HCT116 (cell line): Measurements from ENCODE around the gene ARL2. TPM values are rescaled to one million over a fixed set of nuclear protein-coding genes. Genes with fewer than 3 reads are reported as not detected.

ENCODE experiments used
- ATAC-seq: fragments of 200-7000 bp; cut with Tn5 transposase; 2 replicates; pipeline ENCODE4 v1.9.1; 2020; ENCODE audit warnings: mild to moderate bottlenecking, moderate library complexity
- Bru-seq: library from RNA; stranded (reverse); fragments of 400-500 nt; gene quantifications from one replicate; lab custom pipeline; 2021; lab: Mats Ljungman, UMichigan
- BruChase-seq, 2 experiments: library from RNA; stranded (reverse); fragments of 400-500 nt; gene quantifications; one replicate each; lab custom pipeline; 2021; lab: Mats Ljungman, UMichigan
- BruUV-seq: library from RNA; stranded (reverse); fragments of 400-500 nt; replicated peaks from 2 replicates; lab custom pipeline; 2021; lab: Mats Ljungman, UMichigan
- CTCF ChIA-PET: fragments of 300-600 bp; sonication (Branson Sonifier 250); formaldehyde crosslinking; loops from one replicate; lab custom pipeline; 2021; ENCODE audit warnings: antibody characterized with exemption; lab: Charles Lee
- POLR2A ChIA-PET: fragments of 300-600, 350-600 bp; sonication (Branson Sonifier 250); formaldehyde crosslinking; loops from one replicate; lab custom pipeline; 2021; ENCODE audit warnings: antibody characterized with exemption; lab: Charles Lee
- RAD21 ChIA-PET, 2 experiments: fragments of 300-600 bp; sonication (Branson Sonifier 250); formaldehyde crosslinking; loops; one replicate each; lab custom pipeline; 2023; ENCODE audit warnings: low total read pairs in 2 of 2; ENCODE audit not compliant: uncharacterized antibody in 2 of 2, unreplicated experiment in 2 of 2, low non-redundant PET in 1 of 2; lab: Charles Lee
- DNase-seq: peaks from one replicate; pipeline ENCODE4 v3.0.0-alpha.2; 2010; ENCODE audit warnings: low read depth, low spot score
- H2AFZ ChIP-seq: fragments of 200-600 bp; shearing (Covaris generic), sonication (generic); 2 replicates; pipeline ENCODE4 v1.6.1; 2017; ENCODE audit warnings: low read depth, mixed run types, mixed read lengths, antibody characterized with exemption, low read length; ENCODE audit not compliant: poor library complexity, severe bottlenecking
- H3K27ac ChIP-seq: 2 replicates; pipeline ENCODE4 v1.5.1; 2012; ENCODE audit warnings: low read depth, low read length
- H3K27me3 ChIP-seq: fragments of 200-600 bp; sonication (generic); 2 replicates; pipeline ENCODE4 v1.6.1; 2016; ENCODE audit warnings: mixed run types, low read length, mixed read lengths; ENCODE audit not compliant: insufficient read depth
- H3K36me3 ChIP-seq, 2 experiments: fragments of 200-500 bp in 1 of 2; fragments of 200-600 bp in 1 of 2; sonication (Bioruptor generic) in 1 of 2; sonication (generic) in 1 of 2; 2 replicates each; pipeline versions ENCODE4 v1.5.1 to v1.6.1; 2014 to 2016; ENCODE audit warnings: low read length in 2 of 2, inconsistent platforms in 1 of 2, mixed read lengths in 1 of 2, mixed run types in 1 of 2; ENCODE audit not compliant: insufficient read depth in 2 of 2, control insufficient read depth in 1 of 2
- H3K4me1 ChIP-seq, 2 experiments: fragments of 200-600 bp in 1 of 2; sonication (generic) in 1 of 2; 2 replicates each; pipeline versions ENCODE4 v1.5.1 to v1.6.1; 2012 to 2017; ENCODE audit warnings: low read length in 2 of 2, inconsistent platforms in 1 of 2, mild to moderate bottlenecking in 1 of 2, mixed read lengths in 1 of 2, mixed run types in 1 of 2, moderate library complexity in 1 of 2; ENCODE audit not compliant: insufficient read depth in 2 of 2, control insufficient read depth in 1 of 2
- H3K4me2 ChIP-seq: fragments of 200-600 bp; sonication (generic); 2 replicates; pipeline ENCODE4 v1.6.1; 2017; ENCODE audit warnings: mixed run types, low read length, mixed read lengths
- H3K4me3 ChIP-seq, 2 experiments: fragments of 200-600 bp in 1 of 2; sonication (generic) in 1 of 2; replicated peaks in 1 of 2; 2 replicates each; pipeline ENCODE4 v1.5.1; 2011 to 2016; ENCODE audit warnings: low read length in 2 of 2, control low read depth in 1 of 2, low read depth in 1 of 2, mild to moderate bottlenecking in 1 of 2, mixed read lengths in 1 of 2, mixed run types in 1 of 2
- H3K79me2 ChIP-seq: fragments of 200-600 bp; sonication (generic); 2 replicates; pipeline ENCODE4 v1.6.1; 2017; ENCODE audit warnings: mild to moderate bottlenecking, mixed run types, low read length, moderate library complexity, mixed read lengths; ENCODE audit not compliant: insufficient read depth
- H3K9ac ChIP-seq: fragments of 200-600 bp; sonication (generic); 2 replicates; pipeline ENCODE4 v1.6.1; 2016; ENCODE audit warnings: low read length, mixed read lengths
- H3K9me2 ChIP-seq: fragments of 200-600 bp; sonication (generic), shearing (Covaris generic); 2 replicates; pipeline ENCODE4 v1.6.1; 2017; ENCODE audit warnings: mixed run types, mild to moderate bottlenecking, moderate library complexity; ENCODE audit not compliant: insufficient read depth
- H3K9me3 ChIP-seq, 2 experiments: fragments of 200-500 bp in 1 of 2; fragments of 200-600 bp in 1 of 2; sonication (Bioruptor generic) in 1 of 2; sonication (generic) in 1 of 2; 2 replicates each; pipeline ENCODE4 v1.6.1; 2014 to 2017; ENCODE audit warnings: low read length in 2 of 2, mixed read lengths in 2 of 2, inconsistent platforms in 1 of 2, low read depth in 1 of 2, mild to moderate bottlenecking in 1 of 2, mixed run types in 1 of 2, moderate library complexity in 1 of 2; ENCODE audit not compliant: control insufficient read depth in 1 of 2, insufficient read depth in 1 of 2
- H4K20me1 ChIP-seq: fragments of 200-600 bp; sonication (generic), shearing (Covaris generic); 2 replicates; pipeline ENCODE4 v1.6.1; 2017; ENCODE audit warnings: mixed run types, mild to moderate bottlenecking, moderate library complexity; ENCODE audit not compliant: insufficient read depth
- CBX3 ChIP-seq: IDR thresholded peaks from 2 replicates; pipeline ENCODE4 v1.6.1; 2012; ENCODE audit warnings: low read depth
- CEBPB ChIP-seq: IDR thresholded peaks from 2 replicates; pipeline ENCODE4 v1.6.1; 2012; ENCODE audit warnings: low read depth
- EGR1 ChIP-seq: IDR thresholded peaks from 2 replicates; pipeline ENCODE4 v1.6.1; 2012; ENCODE audit warnings: low read depth
- ELF1 ChIP-seq: IDR thresholded peaks from 2 replicates; pipeline ENCODE4 v1.6.1; 2012; ENCODE audit warnings: low read depth, borderline replicate concordance
- FOSL1 ChIP-seq: IDR thresholded peaks from 2 replicates; pipeline ENCODE4 v1.6.1; 2012; ENCODE audit warnings: low read depth
- JUND ChIP-seq: IDR thresholded peaks from 2 replicates; pipeline ENCODE4 v1.6.1; 2012
- POLR2A ChIP-seq: IDR thresholded peaks from 2 replicates; pipeline ENCODE4 v1.7.0; 2011; ENCODE audit warnings: borderline replicate concordance; ENCODE audit not compliant: insufficient read depth, insufficient read length; ENCODE audit errors: extremely low read depth
- POLR2AphosphoS5 ChIP-seq: IDR thresholded peaks from 2 replicates; pipeline ENCODE4 v1.6.1; 2011; ENCODE audit warnings: mild to moderate bottlenecking, low read depth, low read length, moderate library complexity
- SRF ChIP-seq: IDR thresholded peaks from 2 replicates; pipeline ENCODE4 v1.6.1; 2012; ENCODE audit warnings: low read depth
- TCF7L2 ChIP-seq: IDR thresholded peaks from 2 replicates; pipeline ENCODE4 v1.7.0; 2011; ENCODE audit warnings: borderline replicate concordance, inconsistent platforms; ENCODE audit not compliant: insufficient read depth, insufficient read length; ENCODE audit errors: extremely low read depth
- YY1 ChIP-seq: IDR thresholded peaks from 2 replicates; pipeline ENCODE4 v1.6.1; 2011; ENCODE audit warnings: low read length, low read depth, moderate library complexity, mild to moderate bottlenecking; ENCODE audit not compliant: insufficient replicate concordance; ENCODE audit errors: extremely low read depth
- ZFX ChIP-seq: fragments of 450-650 bp; IDR thresholded peaks from 2 replicates; pipeline ENCODE4 v1.6.1; 2017
- intact Hi-C: fragments of 100-400 bp; cut with micrococcal nuclease; formaldehyde crosslinking; loops from 2 replicates; pipeline ENCODE4 v1.10.0; 2022
- long read RNA-seq: library from polyadenylated mRNA; unstranded; transcript quantifications from one replicate; pipeline ENCODE4 v2.0.0, GENCODE V29; 2021; ENCODE audit not compliant: unreplicated experiment
- polyA plus RNA-seq: library from polyadenylated mRNA; unstranded; fragments of >200 nt; gene quantifications from 2 replicates; pipeline ENCODE4 v1.2.1, GENCODE V29; 2012; ENCODE audit warnings: missing spikeins
- total RNA-seq: library from RNA; stranded (reverse); gene quantifications from one replicate; pipeline ENCODE4 v1.2.1, GENCODE V29; 2021; ENCODE audit not compliant: unreplicated experiment
- TF ChIP-seq, protein P1 (sequence below): IDR thresholded peaks from 2 replicates; pipeline ENCODE4 v1.6.1; 2012
- TF ChIP-seq, protein P2 (sequence below): IDR thresholded peaks from 2 replicates; pipeline ENCODE4 v1.6.1; 2012
- TF ChIP-seq, protein P3 (sequence below): IDR thresholded peaks from 2 replicates; pipeline ENCODE4 v1.6.1; 2011; ENCODE audit warnings: mild to moderate bottlenecking, low read length, moderate library complexity; ENCODE audit not compliant: insufficient replicate concordance; ENCODE audit errors: extremely low read depth
- TF ChIP-seq, protein P4 (sequence below), 3 experiments: fragments of 200-600 bp in 1 of 3; sonication (generic) in 1 of 3; IDR thresholded peaks in 2 of 3; conservative IDR thresholded peaks in 1 of 3; 2 replicates each; pipeline ENCODE4 v1.5.1; 2012 to 2017; ENCODE audit warnings: low read depth in 2 of 3, low read length in 2 of 3, antibody characterized with exemption in 1 of 3, borderline replicate concordance in 1 of 3, control low read depth in 1 of 3, mild to moderate bottlenecking in 1 of 3, mixed read lengths in 1 of 3, mixed run types in 1 of 3, moderate library complexity in 1 of 3; ENCODE audit not compliant: insufficient read depth in 1 of 3

The ARL2 gene
- 68.7 TPM for total RNA-seq
- 109 and 119 TPM in 2 replicates for polyA plus RNA-seq
- percentile 51 among the genes with signal in this experiment for Bru-seq, nascent RNA
- BruChase-seq, experiment 1, labeled RNA remaining after a 6-hour chase, result percentile 86 among the genes with signal in this experiment
- percentile 79 among the genes with signal in this experiment for BruChase-seq, experiment 2, labeled RNA remaining after a 2-hour chase
- long read RNA-seq, transcript ARL2-201 (5 exons, 979 nt), result major isoform, 87 of 105 reads
- long read RNA-seq, partial matches to known transcripts, result 6 of 105 reads
- long read RNA-seq, other reads (novel, unspliced or antisense), result 2 of 105 reads

DNA sequence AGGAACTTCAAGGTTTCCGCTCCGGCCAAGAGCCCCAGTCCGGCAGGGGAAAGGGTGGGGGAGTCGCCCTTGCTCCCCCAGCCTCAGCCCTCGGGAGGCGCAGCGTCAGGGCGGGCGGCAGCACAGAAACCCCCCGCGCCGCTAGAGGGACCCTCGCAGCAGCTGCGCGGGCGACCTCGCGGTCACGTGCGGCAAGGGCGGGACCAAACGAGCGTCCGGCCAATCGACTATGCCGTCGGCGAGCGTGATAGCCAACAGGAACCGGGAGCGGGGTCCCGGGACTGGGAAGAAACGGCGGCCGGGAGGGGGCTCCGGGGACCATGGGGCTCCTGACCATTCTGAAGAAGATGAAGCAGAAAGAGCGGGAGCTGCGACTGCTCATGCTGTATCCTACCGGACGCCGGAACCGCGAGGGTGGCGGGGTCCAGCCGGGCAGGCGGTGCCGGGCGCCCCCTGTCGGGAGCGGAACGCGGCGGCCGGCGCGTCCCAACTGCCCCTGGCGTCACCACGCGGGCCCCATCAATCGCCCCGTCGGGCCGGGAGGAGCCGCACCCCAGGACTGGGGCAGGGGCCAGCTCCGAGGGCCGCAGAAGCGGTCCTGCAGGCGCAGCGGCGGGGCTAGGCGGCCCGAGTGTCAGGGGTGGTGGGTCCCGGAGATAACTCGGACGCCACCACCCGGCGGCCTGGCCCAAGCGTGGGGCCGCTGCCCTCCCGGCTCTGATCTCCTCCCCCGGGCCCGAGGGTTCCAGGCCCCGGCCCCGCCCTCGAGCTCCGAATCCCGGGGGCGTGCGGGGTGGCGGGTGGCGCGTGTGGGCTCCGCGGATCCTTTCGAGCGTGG is at the start of gene ARL2:
TSS of gene ARL2 (plus strand) at position 273 of the 838 bp plus-strand sequence. CDS start at position 321, 48 bp downstream.
- no TSS peak for BruUV-seq
- H3K9me2 ChIP-seq, result no peaks in the 10 kb centered on the region
- H2AFZ ChIP-seq, result no peak within 1 kb of the TSS
- ChIA-PET POLR2A (interaction anchor here (0.5 to 2.0 kb wide), 6 partner anchors 10 to 1185 kb away, joined by 3 to 9 read pairs (median 4); partner anchors contain the start of genes BATF2 and TM7SF2), RAD21 (interaction anchor here (0.6 to 1.2 kb wide), 3 partner anchors 90 to 235 kb away, joined by 3 read pairs; partner anchors contain the start of genes PPP2R5B (in 1 of the 2), SF1 (in 1 of the 2) and ZNHIT2 (in 1 of the 2)), CTCF (interaction anchor here (0.8 to 3.0 kb wide), 21 partner anchors 10 to 173 kb away, joined by 3 to 21 read pairs (median 4); partner anchors contain the start of genes BATF2, SAC3D1 and ZNHIT2)
- no peaks in the 10 kb centered on the region for H3K36me3 ChIP-seq
- no peaks in the 10 kb centered on the region for H3K27me3 ChIP-seq
- H4K20me1 ChIP-seq, result no peaks in the 10 kb centered on the region
- H3K9me3 ChIP-seq, result no peaks in the 10 kb centered on the region
- peak within 1 kb of the TSS; percentile 87 for H3K27ac ChIP-seq
- peaks cover 15 to 34% of the 10 kb centered on the region in 2 experiments for H3K4me1 ChIP-seq
- H3K4me3 ChIP-seq, result peak within 1 kb of the TSS; percentile 71 to 75
- ATAC-seq, result peak; percentile 84
- DNase-seq, result peak; percentile 80
- intact Hi-C loops, result loop anchor here (1.0 to 10.0 kb wide), 7 partner anchors 13 to 241 kb away; partner anchors contain the start of genes SNX15, VPS51 and ZNHIT2
- H3K9ac ChIP-seq, result peak within 1 kb of the TSS; percentile 80
- H3K79me2 ChIP-seq, result 0 out of 2 replicates have a peak, but pooled peaks cover 5% of the 10 kb centered on the region
- peak within 1 kb of the TSS; percentile 91 for H3K4me2 ChIP-seq
- TF ChIP-seq TCF7L2, result peak; percentile 82
- TF ChIP-seq POLR2A, result no peak
- TF ChIP-seq CBX3, result peak; percentile 35; the same call in 1 of the 2 replicates
- no peak for TF ChIP-seq ELF1
- TF ChIP-seq EGR1, result peak; percentile 83
- peak; percentile 92 for TF ChIP-seq ZFX
- TF ChIP-seq, protein P1, sequence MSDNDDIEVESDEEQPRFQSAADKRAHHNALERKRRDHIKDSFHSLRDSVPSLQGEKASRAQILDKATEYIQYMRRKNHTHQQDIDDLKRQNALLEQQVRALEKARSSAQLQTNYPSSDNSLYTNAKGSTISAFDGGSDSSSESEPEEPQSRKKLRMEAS, result peak; percentile 90
- TF ChIP-seq, protein P2, sequence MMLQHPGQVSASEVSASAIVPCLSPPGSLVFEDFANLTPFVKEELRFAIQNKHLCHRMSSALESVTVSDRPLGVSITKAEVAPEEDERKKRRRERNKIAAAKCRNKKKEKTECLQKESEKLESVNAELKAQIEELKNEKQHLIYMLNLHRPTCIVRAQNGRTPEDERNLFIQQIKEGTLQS, result no peak
- no peak for TF ChIP-seq JUND
- no peak for TF ChIP-seq YY1
- TF ChIP-seq FOSL1, result no peak
- TF ChIP-seq, protein P3, sequence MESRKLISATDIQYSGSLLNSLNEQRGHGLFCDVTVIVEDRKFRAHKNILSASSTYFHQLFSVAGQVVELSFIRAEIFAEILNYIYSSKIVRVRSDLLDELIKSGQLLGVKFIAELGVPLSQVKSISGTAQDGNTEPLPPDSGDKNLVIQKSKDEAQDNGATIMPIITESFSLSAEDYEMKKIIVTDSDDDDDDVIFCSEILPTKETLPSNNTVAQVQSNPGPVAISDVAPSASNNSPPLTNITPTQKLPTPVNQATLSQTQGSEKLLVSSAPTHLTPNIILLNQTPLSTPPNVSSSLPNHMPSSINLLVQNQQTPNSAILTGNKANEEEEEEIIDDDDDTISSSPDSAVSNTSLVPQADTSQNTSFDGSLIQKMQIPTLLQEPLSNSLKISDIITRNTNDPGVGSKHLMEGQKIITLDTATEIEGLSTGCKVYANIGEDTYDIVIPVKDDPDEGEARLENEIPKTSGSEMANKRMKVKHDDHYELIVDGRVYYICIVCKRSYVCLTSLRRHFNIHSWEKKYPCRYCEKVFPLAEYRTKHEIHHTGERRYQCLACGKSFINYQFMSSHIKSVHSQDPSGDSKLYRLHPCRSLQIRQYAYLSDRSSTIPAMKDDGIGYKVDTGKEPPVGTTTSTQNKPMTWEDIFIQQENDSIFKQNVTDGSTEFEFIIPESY, result no peak
- TF ChIP-seq POLR2AphosphoS5, result peak; percentile 78
- TF ChIP-seq CEBPB, result no peak
- no peak for TF ChIP-seq SRF
- TF ChIP-seq, protein P4, sequence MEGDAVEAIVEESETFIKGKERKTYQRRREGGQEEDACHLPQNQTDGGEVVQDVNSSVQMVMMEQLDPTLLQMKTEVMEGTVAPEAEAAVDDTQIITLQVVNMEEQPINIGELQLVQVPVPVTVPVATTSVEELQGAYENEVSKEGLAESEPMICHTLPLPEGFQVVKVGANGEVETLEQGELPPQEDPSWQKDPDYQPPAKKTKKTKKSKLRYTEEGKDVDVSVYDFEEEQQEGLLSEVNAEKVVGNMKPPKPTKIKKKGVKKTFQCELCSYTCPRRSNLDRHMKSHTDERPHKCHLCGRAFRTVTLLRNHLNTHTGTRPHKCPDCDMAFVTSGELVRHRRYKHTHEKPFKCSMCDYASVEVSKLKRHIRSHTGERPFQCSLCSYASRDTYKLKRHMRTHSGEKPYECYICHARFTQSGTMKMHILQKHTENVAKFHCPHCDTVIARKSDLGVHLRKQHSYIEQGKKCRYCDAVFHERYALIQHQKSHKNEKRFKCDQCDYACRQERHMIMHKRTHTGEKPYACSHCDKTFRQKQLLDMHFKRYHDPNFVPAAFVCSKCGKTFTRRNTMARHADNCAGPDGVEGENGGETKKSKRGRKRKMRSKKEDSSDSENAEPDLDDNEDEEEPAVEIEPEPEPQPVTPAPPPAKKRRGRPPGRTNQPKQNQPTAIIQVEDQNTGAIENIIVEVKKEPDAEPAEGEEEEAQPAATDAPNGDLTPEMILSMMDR (IDR thresholded peaks at IDR 0.05 in 2 of 3, conservative IDR thresholded peaks at IDR 0.05 in 1 of 3; ENCODE audit: borderline replicate concordance in 1 of 3, insufficient read depth in 1 of 3, low read depth in 2 of 3, low read length in 2 of 3), result peak; percentile 64 to 83 (median 67); a peak in 5 of 6 replicates
